ENCODE measurements around the gene NAALADL2.

- TF ChIP-seq CTCF (IDR thresholded peaks at IDR 0.05): no peak
- TF ChIP-seq SIN3A (IDR thresholded peaks at IDR 0.05; ENCODE audit: borderline replicate concordance, insufficient read depth, low read depth, low read length): no peak
- no peak for TF ChIP-seq POLR2AphosphoS5 (IDR thresholded peaks at IDR 0.05; ENCODE audit: low read depth, low read length)
These were observed 781 bp upstream of the NAALADL2 start for GRCh38 chr3:174858353-174858752.
